SKM-1 treated with dmso at 0.1 percent for 144 hours (cell line): ENCODE data around the gene TST.
A peak's percentile ranks its signal among the peaks of the same experiment; 100 is the strongest.

Experiments used
- DNase-seq: peaks from one replicate; lab custom pipeline; 2025; ENCODE audit not compliant: unreplicated experiment; lab: John Stamatoyannopoulos, UW

Gene TST

GRCh38 chr22:37054056-37054395 is 34.8 kb upstream of the TST start:
- DNase-seq, result no peak

- no peak for DNase-seq
Observed at GRCh38 chr22:37053310-37054055, 34.2 kb upstream of the TST start.

- no peak for DNase-seq
Observed at GRCh38 chr22:37052386-37053309, 33.4 kb upstream of the TST start.

GRCh38 chr22:37051391-37052385 is 32.4 kb upstream of the TST start, which contains the start of gene KCTD17:
Gene KCTD17, plus strand, starts transcription at chr22:37051742. Its CDS starts 19 bp downstream, at chr22:37051761.
- DNase-seq, result no peak

- no peak for DNase-seq
Observed at GRCh38 chr22:37050913-37051312, 31.7 kb upstream of the TST start.

- no peak for DNase-seq
Observed at GRCh38 chr22:37049224-37049623, 30.0 kb upstream of the TST start.

- no peak for DNase-seq
Observed at GRCh38 chr22:37048133-37048532, 28.9 kb upstream of the TST start.

GRCh38 chr22:37047006-37047405 is 27.8 kb upstream of the TST start:
- DNase-seq, result no peak

GRCh38 chr22:37046589-37046988 is 27.3 kb upstream of the TST start:
- no peak for DNase-seq

GRCh38 chr22:37045958-37046357 is 26.7 kb upstream of the TST start:
- DNase-seq, result no peak

- no peak for DNase-seq
Observed at GRCh38 chr22:37044634-37045625, 25.7 kb upstream of the TST start.

- peak; percentile 72 for DNase-seq
Observed at GRCh38 chr22:37043828-37044538, 24.7 kb upstream of the TST start.

- DNase-seq, result no peak
Observed at GRCh38 chr22:37043209-37043827, 24.1 kb upstream of the TST start.

GRCh38 chr22:37039466-37039865 is 20.2 kb upstream of the TST start:
- DNase-seq, result no peak

- no peak for DNase-seq
Observed at GRCh38 chr22:37037669-37038068, 18.4 kb upstream of the TST start.

GRCh38 chr22:37036655-37037377 is 17.6 kb upstream of the TST start:
- no peak for DNase-seq

GRCh38 chr22:37033605-37034430 is 14.6 kb upstream of the TST start:
- no peak for DNase-seq
